Activated gamma-delta T cell treated with anti-CD3 and anti-CD28 coated beads, Interleukin-2, amount 50 U/mL, for 16 hours (primary cell): Measurements from ENCODE around the gene CABCOCO1.
"Not testable (repeated sequence)": the region's sequence is repeated elsewhere in the genome, so short reads cannot be mapped to it uniquely, and the experiment has no call there.

ENCODE experiments used
- DNase-seq: peaks from one replicate; pipeline ENCODE4 v3.0.0-alpha.2; 2020; ENCODE audit warnings: low read depth

The CABCOCO1 gene

DNA sequence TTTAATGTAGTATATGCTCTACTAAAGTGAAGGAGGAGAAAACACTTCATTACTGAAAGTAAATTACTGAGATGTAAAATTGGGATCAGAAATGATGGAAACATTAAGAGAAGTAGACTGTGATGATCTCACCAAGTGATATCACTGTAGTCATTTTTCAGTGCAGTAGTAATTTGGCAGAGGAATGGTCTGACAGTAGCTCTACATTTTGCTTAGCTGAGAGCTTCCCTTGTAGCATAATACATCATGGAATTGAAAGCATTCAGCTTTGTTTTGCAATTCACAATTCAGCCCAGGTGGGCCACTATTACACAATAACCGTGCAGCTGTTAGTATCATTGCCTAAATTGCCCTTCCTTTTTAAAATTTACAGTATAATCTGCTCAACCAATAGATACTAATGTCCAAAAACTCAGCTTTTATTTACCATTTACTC, 19.4 kb upstream of the CABCOCO1 start:
- DNase-seq, result no peak

DNA sequence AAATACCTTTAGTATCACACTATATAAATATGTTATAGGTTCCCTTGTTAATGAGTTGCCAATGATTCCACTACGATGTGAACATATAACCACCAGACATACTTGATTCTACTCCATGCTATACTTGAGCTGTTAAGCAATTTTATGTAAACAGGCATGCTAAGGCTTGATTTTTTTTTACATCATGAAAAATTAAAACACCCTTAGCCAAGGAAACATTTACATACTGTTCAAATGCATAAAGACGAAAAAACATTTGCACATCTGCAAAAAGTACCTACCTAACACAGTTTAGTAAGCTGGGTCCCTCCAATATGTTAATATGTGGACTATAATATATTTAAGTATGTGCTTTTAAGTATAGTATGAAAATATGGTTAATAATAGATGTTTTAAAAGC, 9.0 kb upstream of the CABCOCO1 start:
- DNase-seq, result no peak

DNA sequence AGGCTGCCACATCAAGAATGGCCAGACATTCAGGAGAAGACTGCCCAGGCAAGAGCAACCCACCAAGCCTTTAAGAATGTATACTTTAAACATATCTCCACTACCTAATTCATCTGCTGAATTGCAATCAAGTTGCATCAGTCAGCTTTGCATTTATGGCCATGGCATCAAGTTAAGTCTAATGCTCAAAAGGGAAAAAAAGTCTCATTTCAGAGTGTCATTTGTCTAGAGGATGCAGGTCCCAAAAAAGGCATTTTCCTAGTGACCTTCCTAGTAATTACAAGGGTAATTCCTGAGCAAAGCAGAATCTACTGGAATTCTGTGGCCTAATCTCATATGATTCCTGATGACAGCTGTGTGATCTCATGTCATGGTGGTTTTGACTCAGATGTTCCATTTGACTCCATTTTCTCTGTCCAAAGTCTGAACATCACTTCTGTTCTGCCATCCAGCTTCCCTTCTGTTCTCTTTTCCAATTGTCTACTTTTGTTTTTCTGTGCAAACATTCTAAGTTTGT, 7.3 kb upstream of the CABCOCO1 start:
- no peak for DNase-seq

DNA sequence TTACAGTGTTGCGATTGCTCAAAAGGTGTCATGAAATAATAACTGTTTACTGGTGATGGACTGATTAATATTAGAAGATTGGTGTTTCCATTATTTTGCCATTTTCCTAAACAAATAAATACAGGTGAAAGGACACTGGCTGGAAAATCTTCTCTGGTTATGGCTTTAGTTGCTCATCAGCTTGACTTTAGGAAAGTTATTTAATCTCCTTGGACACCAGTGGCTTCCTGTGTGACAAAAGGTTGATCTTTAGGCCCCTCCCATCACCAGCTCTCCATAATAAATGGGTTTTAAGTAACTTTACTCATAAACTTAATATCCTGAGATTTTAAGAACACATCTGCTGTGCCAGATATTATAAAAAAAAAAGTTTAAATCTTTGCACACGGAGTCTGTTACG, 737 bp downstream of the CABCOCO1 start:
- DNase-seq, result no peak

DNA sequence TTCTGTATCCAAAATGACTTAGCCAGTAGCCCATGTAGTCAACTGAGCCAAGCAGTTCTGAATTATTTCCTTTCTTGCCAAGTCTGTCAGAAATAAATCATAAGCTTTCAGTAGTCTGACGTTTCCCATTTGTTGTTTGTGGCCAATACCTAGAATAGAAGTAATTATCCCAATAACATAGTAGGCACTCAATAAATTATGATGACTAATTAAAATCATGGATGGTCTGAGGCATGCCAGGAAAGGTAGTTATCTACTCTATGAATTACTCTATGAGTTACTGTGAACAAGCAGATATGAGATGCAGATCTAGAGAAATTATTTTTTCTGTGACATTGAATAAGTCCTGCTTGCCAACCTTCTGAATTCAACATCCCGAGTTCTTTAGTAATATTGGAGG, 2.3 kb downstream of the CABCOCO1 start:
- no peak for DNase-seq

DNA sequence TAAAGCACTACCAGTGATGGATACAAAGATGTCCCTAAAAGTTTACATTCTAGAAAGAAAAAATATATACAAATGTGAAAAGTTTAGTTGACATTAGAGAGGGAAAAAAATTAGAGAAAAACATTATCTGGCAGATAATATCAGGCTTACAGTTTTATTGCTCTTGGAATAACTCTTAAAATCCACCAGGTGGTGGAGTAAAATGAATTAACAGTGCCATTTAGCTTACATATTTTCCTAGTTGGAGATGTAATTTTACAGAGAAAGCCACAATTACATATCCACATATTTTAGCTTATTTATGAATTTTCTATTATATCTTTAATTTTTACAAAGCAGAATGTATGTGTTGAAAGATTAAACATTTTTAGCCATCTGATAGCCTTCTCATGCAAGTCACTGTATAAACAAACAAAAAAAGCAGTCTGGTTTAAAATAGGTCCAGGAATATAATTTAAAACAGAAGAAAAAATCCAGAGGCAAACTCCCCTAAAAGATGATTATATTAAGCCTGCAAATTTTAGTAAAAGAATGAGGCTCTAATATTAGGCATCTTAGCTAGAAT, 6.5 kb downstream of the CABCOCO1 start:
- DNase-seq, result no peak

DNA sequence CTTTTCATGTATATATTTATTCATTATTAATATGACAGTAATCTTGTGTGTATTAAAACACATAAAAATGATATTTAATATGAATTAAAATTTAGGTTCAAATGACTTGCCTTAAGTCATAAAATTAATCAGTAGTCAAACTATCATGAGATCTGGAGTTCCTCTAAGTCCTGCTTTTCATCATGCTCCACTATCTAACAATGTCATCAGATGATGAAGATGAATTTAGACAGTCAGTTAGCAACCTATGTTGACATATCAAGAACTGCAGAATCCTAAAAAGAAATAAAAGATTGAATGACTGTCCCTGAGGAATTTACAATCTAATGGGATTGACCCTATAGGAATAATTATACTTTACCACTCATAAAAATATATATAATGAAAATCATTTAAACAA, 7.1 kb downstream of the CABCOCO1 start:
- no peak for DNase-seq

DNA sequence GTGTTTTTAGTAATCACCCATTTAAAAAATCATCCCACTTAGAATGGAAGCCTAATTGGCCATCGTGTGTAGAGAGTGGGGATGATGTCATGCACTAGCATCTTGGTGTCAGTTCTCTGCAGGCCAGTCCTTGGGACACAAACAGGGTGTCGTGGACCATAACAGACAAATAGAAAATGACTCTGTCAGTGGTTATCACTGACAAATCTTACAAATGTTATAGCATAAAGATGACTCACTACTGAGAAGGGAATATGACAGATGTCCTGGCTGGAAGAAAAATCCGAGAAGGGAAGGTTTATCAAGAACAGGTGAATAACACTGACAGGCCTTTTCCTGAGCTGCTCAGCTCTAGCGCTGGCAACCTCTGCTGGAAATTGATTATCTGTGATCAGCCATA, 10.6 kb downstream of the CABCOCO1 start:
- no peak for DNase-seq

DNA sequence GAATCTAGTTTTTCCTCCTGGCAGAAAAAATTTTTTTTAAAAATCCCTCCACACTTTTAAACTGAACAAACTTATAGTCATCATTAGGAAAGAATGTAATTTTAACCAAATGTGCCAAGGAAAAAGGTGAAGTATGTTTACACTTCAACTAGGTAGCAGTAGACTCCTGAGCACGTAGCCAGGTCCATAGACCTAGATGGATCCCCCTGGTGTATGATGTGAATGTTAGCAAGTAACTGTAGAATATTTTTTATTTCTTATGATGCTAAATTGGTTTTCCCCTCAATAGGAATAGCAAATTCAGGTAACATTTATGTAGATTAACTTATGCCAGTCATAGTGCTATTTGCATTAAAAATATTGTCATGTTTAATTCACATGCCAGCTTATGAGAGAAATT, 19.6 kb downstream of the CABCOCO1 start:
- DNase-seq, result no peak

DNA sequence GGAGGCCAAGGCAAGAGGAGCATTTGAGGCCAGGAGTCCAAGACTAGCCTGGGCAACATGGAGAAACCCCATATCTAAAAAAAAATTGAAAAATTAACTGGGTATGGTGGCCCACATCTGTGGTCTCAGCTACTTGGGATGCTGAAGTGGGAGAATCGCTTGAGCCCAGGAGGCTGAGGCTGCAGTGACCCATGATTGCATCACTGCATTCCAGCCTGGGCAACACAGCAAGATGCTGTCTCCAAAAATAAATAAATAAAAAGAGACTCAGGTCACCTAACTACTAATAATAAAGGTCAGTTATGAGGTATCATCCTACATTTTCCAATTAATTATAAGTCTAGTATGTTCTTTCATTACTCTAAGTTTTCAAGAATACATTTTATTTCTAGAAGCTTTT, 20.6 kb downstream of the CABCOCO1 start:
- no peak for DNase-seq

DNA sequence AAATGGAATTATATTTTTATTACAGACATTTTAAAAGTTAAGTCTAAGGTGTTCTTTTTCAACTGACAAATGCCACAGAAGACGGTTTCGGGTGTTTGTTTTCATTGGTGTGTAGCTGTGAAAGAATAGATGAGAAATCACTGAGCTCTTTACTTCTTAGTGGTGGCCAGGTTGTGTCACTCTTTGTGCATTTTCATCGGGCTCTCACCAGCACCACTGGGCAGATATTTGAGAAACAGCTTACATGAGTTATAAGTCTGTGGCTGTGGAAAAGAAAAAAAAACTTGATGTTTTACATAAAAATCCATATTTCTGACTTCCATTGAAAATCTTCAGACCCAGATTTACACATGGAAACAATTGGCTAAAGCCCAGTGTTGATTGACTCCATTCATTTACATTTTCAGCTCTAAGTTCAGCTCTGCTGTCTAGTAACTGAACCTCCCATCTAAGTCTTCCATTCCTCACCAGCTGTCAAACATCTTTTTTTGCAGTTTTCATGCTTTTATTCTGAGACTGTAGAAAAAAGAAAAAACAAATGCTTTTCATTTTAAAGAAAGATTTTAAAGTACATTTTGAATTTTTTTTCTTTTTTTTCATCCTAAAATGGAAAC, 22.3 kb downstream of the CABCOCO1 start:
- no peak for DNase-seq

DNA sequence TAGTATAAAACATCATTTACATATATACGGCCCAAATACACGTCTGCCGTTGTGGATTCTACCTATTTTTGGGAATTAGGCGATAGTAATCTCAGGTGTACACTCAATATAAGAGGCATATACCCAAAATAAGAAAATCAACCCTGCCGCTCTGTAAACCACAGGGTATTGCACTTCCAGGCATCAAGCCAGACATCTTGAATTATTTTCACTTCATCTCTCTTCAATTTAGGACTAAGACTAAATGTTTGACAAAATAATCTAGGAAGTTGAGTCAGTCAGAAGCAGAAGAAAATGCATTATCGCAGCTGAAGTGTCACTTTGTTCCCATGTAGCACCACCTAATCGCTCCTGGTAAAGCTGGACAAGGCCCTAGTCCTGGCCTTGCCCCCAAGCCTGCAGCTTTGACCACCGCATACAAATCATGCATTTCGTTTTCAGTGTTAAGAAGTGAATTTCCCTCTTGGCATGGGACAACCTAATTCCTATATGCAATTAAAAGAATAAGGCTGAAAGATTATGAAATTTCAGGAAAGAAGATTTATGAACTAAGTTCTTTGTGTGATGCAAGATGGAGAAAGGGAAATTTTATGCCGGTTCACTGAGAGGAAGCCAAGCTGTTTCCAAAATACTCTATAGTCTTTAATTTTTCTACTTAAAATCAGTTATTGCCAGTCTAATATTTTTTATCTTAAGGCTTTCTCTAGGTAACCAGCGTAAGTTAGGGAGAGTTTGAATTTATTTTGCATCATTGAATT, 26.0 kb downstream of the CABCOCO1 start:
- DNase-seq, result no peak

DNA sequence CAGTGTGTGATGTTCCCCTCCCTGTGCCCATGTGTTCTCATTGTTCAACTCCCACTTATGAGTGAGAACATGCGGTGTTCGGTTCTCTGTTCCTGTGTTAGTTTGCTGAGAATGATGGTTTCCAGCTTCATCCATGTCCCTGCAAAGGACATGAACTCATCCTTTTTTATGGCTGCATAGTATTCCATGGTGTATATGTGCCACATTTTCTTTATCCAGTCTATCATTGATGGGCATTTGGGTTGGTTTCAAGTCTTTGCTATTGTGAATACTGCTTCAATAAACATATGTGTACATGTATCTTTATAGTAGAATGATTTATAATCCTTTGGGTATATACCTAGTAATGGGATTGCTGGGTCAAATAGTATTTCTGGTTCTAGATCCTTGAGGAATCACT, 28.9 kb downstream of the CABCOCO1 start:
- not testable (repeated sequence) for DNase-seq

DNA sequence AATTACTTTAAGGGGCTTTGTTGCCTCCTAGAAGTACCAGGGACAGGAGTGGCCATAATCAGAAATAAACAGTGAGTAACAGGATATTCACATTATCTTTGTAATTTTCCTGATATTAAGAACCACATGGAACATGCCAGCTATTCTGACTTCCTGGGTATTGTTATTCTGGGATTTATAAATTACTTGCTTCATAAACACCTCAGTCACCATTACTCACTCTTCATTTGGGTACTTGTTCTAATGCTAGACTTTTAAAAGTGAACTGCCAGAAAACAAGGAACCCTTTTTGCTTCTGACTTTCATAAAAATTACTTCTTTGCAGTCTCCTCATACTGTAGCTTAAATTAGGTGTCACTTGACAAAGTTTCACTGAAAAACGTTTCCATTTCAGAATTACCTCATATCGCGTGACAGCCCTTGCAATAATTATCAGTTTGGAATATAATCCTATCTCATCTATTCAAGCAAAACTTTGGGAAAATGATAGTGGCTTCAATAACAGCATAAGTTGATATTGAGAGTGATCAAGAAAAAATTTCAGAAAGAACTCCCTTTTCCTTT, 29.8 kb downstream of the CABCOCO1 start:
- DNase-seq, result no peak

DNA sequence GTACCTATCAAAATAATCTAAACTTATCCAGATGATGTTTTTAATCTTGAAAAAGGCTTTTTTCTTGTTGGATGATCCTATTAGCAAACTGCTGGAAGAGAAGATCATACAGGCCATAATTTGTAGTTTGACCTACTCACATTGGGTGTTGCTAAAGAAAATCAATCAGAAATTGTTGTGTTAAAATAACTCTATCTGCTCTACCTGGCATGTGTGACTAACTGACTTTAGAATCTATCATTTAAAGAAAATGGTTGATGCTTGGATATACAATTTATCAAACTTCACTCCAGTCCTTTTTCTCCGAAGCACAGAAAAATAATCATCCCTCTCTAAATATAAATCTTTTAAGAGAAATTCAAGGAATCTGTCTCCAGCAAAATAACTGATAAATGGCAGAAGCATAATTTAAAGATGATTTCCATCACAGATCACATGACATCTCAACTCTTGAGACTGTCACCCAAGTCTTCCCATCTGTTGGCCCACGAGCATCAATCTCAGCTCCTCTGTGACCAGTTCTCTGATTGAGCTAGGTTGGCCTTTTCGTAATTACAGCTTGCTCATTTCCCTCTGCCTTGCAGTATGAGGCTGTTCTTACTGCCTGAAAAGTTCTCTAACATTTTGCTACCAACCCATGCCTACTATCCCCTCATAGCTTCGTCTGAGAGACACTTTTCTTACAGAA, 36.4 kb downstream of the CABCOCO1 start:
- DNase-seq, result no peak

DNA sequence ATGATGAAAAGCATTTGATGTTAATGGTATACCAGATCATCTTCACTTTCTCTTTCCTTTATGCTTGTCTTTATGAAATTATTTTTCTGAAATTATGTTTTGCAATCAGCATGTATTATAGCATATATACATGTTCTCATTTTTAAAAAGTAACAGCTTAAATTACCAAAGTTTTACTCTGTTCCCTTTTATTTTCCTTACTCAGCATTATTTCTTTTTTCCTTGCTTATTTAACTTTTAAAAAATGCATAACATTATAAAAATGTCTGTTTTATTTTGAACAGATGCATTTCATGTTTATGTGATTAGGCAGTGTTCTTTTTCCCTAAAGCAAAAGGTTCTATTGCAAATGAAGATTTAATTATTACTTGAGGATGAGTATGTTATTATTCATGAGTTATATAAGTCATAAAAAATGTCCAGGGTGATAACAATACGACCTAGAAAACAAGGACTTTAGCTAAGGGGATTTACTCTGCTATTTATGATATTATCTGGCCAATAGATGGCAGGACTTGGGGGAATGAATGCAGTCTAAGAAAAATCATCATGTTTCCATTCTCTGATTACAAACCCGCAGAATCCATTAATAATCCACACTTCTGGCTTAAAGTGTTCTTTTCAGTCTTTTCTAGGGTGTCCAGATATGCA, 38.5 kb downstream of the CABCOCO1 start:
- DNase-seq, result no peak

DNA sequence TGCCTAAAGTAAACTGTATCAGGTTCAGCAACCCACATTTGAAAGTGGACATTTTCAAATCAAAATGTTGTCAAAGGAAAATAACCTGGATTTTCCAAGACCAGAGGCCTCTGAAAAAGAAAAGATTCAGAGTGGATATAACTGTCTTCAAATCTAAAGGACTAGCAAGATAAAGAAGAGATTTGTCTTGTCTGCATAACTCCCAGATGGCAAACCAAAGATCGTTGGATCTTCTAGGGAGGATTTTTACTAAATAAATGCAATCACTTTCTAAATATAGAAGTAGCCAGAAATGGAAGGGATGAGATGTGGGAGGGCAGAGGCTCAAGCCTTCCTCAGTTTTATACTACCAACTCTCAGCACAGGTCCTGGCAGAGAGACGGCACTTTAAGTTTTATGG, 39.0 kb downstream of the CABCOCO1 start:
- no peak for DNase-seq

DNA sequence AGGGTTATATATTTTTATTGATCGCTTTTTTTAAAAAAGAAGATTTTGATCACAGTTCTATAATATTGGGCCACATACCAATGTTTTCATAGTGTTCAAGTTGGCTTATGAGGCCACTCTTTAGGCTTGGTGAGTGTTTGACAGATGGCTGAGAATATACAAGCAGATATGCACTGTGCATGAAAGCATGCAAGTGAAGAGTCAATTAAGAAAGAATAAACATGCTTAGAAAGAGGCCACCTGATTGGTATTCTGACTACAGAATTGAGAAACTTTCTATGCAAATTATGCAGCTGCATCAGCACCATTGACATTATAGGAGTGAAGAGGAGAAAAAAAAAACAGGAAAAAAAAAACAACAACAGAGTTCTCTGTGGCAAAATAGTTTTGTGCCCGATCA, 39.9 kb downstream of the CABCOCO1 start:
- no peak for DNase-seq

DNA sequence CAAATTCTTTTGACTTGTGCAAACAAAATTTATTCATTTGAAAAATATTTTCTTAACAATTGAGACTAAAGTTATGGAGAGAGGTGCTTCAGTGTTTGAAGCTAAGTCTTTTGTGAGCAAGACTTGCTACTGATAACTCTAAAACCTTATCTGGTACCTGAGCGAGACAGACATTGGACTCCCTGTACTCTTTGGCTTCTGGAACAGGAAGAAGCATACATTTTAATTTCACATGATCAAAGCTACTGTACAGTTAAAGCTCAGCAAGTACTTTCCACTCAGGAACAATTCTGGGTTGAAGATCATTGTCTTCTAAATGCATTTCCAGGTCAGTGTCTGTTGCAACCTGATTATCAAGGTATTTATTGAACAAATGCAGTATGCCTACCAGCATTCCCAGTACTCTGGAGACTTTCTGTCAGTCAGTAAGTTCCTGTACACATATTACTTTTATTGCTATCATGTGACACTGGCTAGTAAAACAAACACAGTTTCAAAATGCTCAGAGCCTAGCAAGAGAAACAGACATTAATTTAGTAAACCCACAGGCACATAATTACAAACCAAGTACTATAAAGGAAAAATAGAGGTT, 42.4 kb downstream of the CABCOCO1 start:
- no peak for DNase-seq

DNA sequence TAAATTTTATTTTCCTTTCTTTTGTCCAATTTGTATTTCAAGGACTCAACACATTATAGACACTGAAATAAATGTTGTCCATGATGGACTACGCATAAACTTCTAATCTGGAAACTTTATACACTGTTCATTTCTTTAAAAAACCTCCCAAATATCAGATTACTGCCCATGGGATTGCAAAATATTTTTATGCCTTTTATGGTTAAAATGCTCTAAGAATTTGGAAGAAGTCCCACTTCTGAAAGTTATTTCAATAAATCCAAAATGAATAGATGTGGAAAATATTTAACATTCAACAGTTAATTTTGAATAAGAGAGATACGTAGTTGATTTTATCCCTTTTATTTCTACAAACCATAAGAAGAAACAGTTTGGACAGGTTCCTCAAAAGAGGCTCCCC, 46.1 kb downstream of the CABCOCO1 start:
- DNase-seq, result no peak

DNA sequence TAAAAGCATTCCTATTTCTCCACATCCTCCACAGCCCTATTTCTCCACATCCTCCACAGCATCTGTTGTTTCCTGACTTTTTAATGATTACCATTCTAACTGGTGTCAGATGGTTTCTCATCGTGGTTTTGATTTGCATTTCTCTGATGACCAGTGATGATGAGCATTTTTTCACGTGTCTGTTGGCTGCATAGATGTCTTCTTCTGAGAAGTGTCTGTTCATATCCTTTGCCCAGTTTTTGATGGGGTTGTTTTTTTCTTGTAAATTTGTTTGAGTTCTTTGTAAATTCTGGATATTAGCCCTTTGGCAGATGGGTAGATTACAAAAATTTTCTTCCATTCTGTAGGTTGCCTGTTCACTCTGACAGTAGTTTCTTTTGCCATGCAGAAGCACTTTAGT, 49.4 kb downstream of the CABCOCO1 start:
- DNase-seq, result not testable (repeated sequence)

DNA sequence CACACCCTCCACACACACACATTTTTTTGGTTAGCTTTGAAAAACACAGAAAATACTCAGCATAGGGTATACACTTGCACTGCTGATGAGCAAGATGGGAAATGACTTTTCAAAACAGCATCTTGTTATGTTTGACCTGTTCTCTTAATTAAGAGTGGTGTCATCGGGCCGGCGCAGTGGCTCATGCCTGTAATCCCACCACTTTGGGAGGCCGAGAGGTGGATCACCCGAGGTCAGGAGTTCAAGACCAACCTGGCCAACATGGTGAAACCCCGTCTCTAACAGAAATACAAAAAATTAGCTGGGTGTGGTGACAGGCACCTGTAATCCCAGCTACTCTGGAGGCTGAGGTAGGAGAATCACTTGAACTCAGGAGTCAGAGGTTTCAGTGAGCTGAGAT, 56.7 kb downstream of the CABCOCO1 start:
- not testable (repeated sequence) for DNase-seq
